Activated T-cell treated with anti-CD3 and anti-CD28 coated beads, Interleukin-2, amount 50 U/mL, for 24 hours (primary cell): ENCODE data around the gene GYPC.
"Not testable (repeated sequence)": the region's sequence is repeated elsewhere in the genome, so short reads cannot be mapped to it uniquely, and the experiment has no call there.

ENCODE experiments used
- DNase-seq: peaks from one replicate; pipeline ENCODE4 v3.0.0-alpha.2; 2020
- H3K27ac Mint-ChIP-seq: 2 replicates; pipeline ENCODE4 v1.8.0; 2020; ENCODE audit warnings: mild to moderate bottlenecking, mixed read lengths
- H3K27me3 Mint-ChIP-seq: 2 replicates; pipeline ENCODE4 v1.8.0; 2020; ENCODE audit warnings: mixed read lengths
- H3K36me3 Mint-ChIP-seq: 2 replicates; pipeline ENCODE4 v1.8.0; 2020; ENCODE audit warnings: low read depth, mixed read lengths
- H3K4me1 Mint-ChIP-seq: 2 replicates; pipeline ENCODE4 v1.8.0; 2020; ENCODE audit warnings: low read depth, mixed read lengths
- H3K4me3 Mint-ChIP-seq: 2 replicates; pipeline ENCODE4 v1.8.0; 2020; ENCODE audit warnings: mild to moderate bottlenecking, moderate library complexity, mixed read lengths
- H3K9me3 Mint-ChIP-seq: 2 replicates; pipeline ENCODE4 v1.8.0; 2020; ENCODE audit warnings: mixed read lengths

Gene GYPC

DNA sequence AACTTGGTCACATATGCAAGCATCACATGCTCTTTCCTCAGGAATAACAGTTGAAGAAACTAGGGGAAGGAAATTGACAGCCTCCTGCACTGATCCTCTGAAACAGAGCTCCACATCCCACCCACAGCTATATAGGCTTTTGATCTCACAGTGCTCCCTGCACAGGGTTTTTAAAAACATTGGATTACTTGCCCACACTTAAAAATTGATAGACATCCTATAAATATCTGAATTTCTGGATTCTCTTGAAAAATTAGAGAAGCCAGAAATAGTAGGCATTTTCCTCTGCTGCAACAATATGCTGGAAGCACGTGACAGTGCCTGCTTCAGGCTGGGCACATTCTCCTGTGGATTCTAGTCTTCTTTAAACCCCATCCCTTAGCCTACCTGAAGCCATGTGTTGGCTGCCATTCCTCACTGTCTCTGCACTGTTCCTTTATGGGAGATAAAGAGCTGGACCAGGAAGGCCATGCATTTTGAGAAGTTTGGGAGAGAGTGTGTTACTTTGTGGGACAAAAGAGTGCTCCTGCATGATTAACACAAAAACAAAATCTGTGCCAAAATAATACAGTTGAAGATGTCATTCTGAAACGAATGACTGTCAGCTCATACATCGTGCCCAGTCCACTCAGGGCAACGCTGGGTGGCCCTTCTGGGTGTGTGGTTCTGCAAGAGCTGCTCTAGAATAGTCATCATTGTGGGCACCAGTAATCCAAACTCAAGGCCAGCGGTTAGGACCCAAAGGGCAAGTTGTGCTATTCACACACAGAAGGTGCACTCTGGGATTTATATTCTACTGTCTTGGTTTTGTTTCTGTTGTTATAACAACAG lies 59.8 kb downstream of the GYPC start:
- DNase-seq, result no peak
- Mint-ChIP-seq H3K27ac (no peak overlapping the region), H3K36me3 (no peaks in the 10 kb centered on the region), H3K9me3 (no peaks in the 10 kb centered on the region), H3K27me3 (no peaks in the 10 kb centered on the region), H3K4me3 (no peak overlapping the region), H3K4me1 (no peaks in the 10 kb centered on the region)

DNA sequence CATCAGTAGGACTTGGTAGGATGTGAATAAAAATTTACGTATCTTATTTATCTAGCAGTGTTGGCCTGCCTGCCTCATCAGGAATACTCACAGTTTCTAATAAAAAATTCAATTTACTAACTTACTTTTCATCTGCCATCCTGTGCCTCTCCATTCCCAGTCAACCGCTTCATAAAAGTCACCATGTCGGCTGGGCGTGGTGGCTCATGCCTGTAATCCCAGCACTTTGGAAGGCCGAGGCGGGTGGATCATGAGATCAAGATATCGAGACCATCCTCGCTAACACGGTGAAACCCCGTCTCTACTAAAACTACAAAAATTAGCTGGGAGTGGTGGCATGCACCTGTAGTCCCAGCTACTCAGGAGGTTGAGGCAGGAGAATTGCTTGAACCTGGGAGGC lies 61.3 kb downstream of the GYPC start:
- H3K27me3 Mint-ChIP-seq, H3K9me3 Mint-ChIP-seq, H3K36me3 Mint-ChIP-seq, DNase-seq, H3K4me1 Mint-ChIP-seq, H3K4me3 Mint-ChIP-seq, H3K27ac Mint-ChIP-seq: not testable (repeated sequence)

DNA sequence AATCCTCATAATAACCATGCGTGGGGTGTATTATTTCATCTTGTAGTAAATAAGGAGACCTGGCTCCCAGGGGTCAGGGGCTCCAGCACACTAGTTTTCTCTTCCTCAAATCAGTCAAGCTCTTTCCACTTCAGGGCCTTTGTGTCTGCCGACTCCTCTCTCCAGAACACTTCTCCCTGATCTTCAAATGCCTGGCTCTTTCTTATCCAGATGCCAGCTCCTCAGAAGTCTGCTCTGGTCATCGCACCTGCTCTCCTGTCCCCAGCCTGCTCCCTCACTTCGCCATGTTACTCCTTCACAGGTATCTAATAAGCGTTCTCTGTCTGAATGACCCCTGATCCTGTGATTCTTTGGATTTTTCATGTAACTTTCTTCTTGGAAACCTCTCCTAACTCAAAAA lies 62.0 kb downstream of the GYPC start:
- Mint-ChIP-seq H3K36me3 (no peaks in the 10 kb centered on the region), H3K4me3 (no peak overlapping the region), H3K4me1 (no peaks in the 10 kb centered on the region), H3K27ac (no peak overlapping the region), H3K9me3 (no peaks in the 10 kb centered on the region), H3K27me3 (no peaks in the 10 kb centered on the region)
- DNase-seq, result no peak

DNA sequence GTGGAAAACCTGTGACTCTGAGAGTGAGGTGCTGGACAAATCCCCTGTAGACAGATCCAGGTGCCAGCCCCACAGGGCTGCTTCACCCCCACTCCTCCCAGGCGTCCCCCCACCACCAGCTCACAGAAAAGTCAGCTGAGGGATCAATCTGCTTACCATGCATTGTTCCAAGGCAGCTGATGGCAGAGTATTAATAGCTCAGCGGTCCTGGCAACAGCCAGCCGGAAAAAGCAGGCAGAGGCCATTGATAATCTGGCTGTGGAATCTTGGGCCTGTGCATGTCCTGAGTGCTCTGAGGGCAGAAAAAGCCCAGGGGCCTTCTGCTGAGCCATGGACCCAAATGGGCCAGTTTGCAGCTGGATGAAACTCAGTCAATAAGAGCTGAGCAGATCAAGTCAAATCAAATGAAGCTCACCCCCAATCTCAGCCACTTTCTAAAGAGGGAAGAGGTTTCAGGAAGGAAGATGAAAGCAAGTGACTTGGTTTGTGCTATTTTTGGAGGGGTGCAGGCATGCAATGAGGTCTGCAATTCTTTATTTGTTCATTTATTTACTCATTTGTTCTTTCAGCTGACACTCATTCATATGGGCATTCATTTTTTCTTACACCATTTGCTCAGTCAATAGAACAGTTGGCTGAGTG lies 63.4 kb downstream of the GYPC start:
- H3K27ac Mint-ChIP-seq, result no peak overlapping the region
- H3K9me3 Mint-ChIP-seq, result peaks cover 6% of the 10 kb centered on the region
- H3K4me3 Mint-ChIP-seq, result no peak overlapping the region
- H3K27me3 Mint-ChIP-seq, result no peaks in the 10 kb centered on the region
- no peaks in the 10 kb centered on the region for H3K4me1 Mint-ChIP-seq
- DNase-seq, result no peak
- no peaks in the 10 kb centered on the region for H3K36me3 Mint-ChIP-seq

DNA sequence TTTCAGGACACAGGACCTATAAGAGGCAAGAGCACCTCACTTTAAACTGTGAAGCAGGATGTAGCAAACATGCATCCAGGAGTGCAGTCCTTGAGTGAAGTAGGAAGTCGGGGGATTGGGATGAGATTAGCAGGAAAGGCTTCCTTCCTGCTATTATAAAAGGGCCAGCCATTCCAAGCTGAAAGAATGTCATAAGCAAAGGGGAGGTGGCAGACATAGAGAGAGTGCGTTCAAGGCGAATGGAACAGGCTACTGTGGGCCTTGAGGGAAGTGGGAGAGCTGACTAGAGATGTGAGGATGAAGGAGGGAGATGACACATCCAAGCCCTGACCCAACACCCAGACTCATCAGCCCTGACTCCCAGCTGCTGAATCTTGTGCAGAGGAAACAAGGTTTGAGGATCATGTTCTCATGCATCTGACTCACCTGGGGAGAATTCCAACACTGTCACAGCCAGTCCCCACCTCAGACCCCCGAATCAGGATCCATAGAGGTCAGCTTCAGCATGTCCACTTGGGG lies 63.9 kb downstream of the GYPC start:
- no peaks in the 10 kb centered on the region for H3K36me3 Mint-ChIP-seq
- no peak for DNase-seq
- H3K27me3 Mint-ChIP-seq, result no peaks in the 10 kb centered on the region
- peaks cover 9% of the 10 kb centered on the region for H3K9me3 Mint-ChIP-seq
- H3K27ac Mint-ChIP-seq, result no peak overlapping the region
- H3K4me1 Mint-ChIP-seq, result no peaks in the 10 kb centered on the region
- H3K4me3 Mint-ChIP-seq, result no peak overlapping the region

DNA sequence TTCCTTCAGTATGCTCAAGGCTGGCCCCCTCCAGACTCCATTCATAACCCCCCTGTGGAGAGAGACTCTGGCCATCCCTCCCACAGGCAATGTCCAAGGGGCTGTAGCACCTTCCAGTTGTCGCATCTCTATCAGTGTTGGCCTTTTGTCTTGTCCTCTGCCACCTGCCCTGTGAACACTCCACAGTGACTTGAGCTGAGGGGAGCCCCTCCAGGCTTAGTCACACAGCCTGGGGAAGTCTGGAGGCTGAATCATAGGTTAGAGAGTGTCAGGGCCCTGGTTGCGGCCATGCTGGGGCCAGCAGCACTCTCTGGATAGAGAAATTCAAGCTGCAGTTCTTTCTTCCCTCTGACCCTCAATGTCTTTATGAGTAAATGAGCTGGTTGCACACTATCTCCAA lies 64.7 kb downstream of the GYPC start:
- no peak overlapping the region for H3K4me3 Mint-ChIP-seq
- no peaks in the 10 kb centered on the region for H3K4me1 Mint-ChIP-seq
- no peaks in the 10 kb centered on the region for H3K27me3 Mint-ChIP-seq
- H3K9me3 Mint-ChIP-seq, result peaks cover 16% of the 10 kb centered on the region
- peaks cover 4% of the 10 kb centered on the region for H3K36me3 Mint-ChIP-seq
- H3K27ac Mint-ChIP-seq, result no peak overlapping the region
- no peak for DNase-seq

DNA sequence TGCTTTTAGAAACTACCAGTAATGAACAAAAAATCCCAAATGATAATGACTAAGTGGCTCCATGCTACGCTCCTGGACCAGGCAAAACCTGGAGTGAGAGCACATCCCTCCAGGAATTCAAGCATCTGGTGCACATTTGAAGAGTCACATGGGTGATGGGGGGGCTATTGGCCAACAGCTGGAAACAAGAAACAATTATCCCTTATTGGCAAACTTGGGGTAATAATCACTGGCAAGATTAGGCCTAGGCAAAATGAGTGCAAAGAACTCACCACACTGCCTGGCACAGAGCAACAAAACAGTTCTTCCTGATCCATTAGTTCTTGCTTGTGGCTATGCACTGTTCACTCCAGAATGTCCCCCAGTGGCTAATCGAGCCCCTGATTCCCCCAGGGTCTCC lies 66.1 kb downstream of the GYPC start:
- Mint-ChIP-seq H3K27me3 (no peaks in the 10 kb centered on the region), H3K4me3 (no peak overlapping the region), H3K27ac (no peak overlapping the region), H3K36me3 (peaks cover 6% of the 10 kb centered on the region), H3K4me1 (no peaks in the 10 kb centered on the region), H3K9me3 (peaks cover 20% of the 10 kb centered on the region)
- DNase-seq, result no peak

DNA sequence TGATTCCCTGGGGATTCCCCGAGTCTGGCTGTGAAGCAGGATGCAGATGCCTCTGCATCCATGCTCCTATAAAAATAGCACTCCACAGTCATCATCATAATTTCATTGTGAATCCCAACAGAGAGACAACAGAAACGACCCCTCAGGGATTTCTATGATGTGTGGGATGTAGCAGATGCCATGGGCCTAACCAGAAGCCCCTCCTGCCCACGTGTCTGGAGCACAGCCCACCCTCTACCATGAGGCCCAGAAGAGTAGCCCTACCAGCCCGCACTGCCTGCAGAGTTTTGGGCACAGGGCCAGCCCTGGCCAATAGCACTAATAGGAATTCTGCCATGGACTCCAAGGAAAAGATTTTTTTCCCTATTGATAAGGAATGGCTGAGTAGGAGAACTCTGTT lies 66.6 kb downstream of the GYPC start:
- peaks cover 6% of the 10 kb centered on the region for H3K36me3 Mint-ChIP-seq
- no peaks in the 10 kb centered on the region for H3K4me1 Mint-ChIP-seq
- H3K9me3 Mint-ChIP-seq, result peaks cover 20% of the 10 kb centered on the region
- no peak overlapping the region for H3K4me3 Mint-ChIP-seq
- DNase-seq, result no peak
- H3K27me3 Mint-ChIP-seq, result no peaks in the 10 kb centered on the region
- no peak overlapping the region for H3K27ac Mint-ChIP-seq

DNA sequence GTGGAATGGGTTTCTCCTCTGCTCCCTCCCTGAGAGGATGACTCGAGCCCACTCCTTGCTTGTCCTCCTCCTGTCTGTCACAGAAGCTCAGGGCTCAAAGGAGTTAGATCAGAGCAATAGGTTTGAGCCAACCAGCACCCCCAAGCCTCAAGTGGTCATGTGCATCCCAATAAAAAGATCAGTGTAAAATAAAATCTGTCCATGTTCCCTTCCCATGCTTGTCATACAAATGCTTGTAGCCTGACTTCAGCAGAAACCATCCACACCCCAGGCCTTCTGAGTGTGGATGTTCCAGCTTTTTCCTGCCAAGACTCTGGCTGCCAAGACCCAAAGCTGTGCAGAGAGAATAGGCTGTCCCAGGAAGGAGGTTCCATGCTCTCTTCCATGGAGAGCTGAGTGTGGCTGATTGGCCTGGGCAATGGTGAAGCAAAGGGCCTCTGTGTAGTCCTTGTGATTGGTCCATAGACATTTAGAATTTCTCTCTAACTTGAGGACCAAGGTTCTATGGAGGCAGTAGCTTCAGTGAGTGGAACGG lies 67.4 kb downstream of the GYPC start:
- Mint-ChIP-seq H3K4me1 (no peaks in the 10 kb centered on the region), H3K27ac (no peak overlapping the region), H3K36me3 (peaks cover 6% of the 10 kb centered on the region), H3K9me3 (peaks cover 20% of the 10 kb centered on the region), H3K27me3 (no peaks in the 10 kb centered on the region), H3K4me3 (no peak overlapping the region)
- no peak for DNase-seq

DNA sequence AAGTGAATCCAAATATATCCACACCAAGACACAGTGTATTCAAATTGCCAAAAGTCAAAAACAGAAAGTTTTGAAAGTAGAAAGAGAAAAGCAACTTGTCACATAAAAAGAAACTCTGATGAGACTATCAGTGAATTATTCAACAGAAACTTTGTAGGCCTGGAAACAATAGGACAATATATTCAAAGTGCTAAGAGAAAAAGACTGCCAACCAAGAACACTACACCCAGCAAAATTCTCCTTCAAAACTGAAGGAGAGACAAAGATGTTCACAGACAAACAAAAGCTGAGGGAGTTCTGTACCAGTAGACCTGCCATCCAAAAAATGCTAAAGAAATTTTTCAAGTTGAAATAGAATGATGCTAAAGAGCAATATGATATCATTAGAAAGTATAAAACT lies 69.6 kb downstream of the GYPC start:
- Mint-ChIP-seq H3K27ac (no peak overlapping the region), H3K36me3 (peaks cover 6% of the 10 kb centered on the region), H3K27me3 (no peaks in the 10 kb centered on the region), H3K9me3 (peaks cover 20% of the 10 kb centered on the region), H3K4me3 (no peak overlapping the region), H3K4me1 (no peaks in the 10 kb centered on the region)
- DNase-seq, result no peak

DNA sequence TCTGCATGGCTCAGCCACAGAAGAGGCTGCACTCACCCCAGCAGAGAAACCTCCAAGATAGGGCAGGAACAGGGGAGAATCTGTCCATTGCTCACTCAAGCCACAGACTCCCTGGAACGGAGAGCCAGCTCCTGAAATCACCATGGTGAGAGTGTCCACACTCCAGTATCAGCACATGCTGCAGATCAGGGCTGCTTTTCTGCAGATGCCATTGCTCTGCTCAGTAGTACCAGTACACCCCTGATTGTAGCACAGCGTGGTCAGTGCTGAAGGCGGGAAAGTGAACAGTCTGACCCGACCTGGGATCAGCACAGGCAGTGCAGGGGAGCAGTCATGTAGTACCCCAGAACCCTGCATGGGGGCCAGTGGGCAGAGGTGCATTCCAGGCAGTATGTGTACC lies 73.9 kb downstream of the GYPC start:
- Mint-ChIP-seq H3K9me3 (peaks cover 11% of the 10 kb centered on the region), H3K4me3 (no peak overlapping the region), H3K36me3 (peaks cover 6% of the 10 kb centered on the region), H3K27me3 (no peaks in the 10 kb centered on the region), H3K27ac (no peak overlapping the region), H3K4me1 (no peaks in the 10 kb centered on the region)
- DNase-seq, result no peak

DNA sequence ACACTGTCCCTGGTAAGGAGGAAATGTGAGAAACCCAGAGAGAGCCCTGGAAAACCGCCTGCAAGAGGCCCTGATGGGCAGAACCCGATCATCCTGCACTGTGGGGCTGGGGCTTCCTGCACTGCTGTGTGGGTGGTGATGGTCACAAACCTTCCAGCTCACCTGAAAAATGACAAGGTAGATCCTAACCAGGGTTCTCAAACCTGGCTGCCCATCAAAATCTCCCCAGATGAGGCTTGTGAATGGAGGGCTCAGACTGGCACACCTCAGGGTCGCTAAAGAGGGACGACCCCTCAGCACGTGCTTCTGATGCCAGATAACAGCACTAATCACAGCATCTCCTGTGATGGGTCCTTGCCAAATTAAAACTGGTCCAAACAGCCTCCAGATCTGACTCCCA lies 74.7 kb downstream of the GYPC start:
- peaks cover 1% of the 10 kb centered on the region for H3K36me3 Mint-ChIP-seq
- H3K27ac Mint-ChIP-seq, result no peak overlapping the region
- peaks cover 3% of the 10 kb centered on the region for H3K9me3 Mint-ChIP-seq
- no peaks in the 10 kb centered on the region for H3K27me3 Mint-ChIP-seq
- no peak overlapping the region for H3K4me3 Mint-ChIP-seq
- DNase-seq, result no peak
- no peaks in the 10 kb centered on the region for H3K4me1 Mint-ChIP-seq

DNA sequence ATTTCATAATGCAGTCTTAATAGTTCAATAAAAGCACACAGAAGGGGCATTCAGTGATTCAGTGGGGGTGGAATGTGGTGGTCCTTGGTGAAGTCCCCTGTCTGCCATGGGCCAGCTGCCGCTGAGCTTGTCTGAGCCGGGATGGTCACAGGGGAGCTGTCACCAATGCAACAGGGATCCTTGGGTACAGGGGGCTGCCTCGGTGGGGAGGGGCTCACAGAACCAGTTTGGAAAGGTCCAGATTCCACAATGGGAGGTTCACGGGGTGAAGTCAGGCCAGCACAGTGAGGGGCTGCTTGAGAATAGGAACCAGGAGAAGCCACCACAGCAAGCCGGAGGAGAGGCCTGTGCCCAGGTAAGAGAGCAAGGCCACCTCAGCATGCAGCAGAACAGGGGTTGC lies 75.4 kb downstream of the GYPC start:
- H3K27ac Mint-ChIP-seq, result no peak overlapping the region
- H3K27me3 Mint-ChIP-seq, result no peaks in the 10 kb centered on the region
- DNase-seq, result no peak
- no peaks in the 10 kb centered on the region for H3K36me3 Mint-ChIP-seq
- no peak overlapping the region for H3K4me3 Mint-ChIP-seq
- peaks cover 2% of the 10 kb centered on the region for H3K4me1 Mint-ChIP-seq
- no peaks in the 10 kb centered on the region for H3K9me3 Mint-ChIP-seq

DNA sequence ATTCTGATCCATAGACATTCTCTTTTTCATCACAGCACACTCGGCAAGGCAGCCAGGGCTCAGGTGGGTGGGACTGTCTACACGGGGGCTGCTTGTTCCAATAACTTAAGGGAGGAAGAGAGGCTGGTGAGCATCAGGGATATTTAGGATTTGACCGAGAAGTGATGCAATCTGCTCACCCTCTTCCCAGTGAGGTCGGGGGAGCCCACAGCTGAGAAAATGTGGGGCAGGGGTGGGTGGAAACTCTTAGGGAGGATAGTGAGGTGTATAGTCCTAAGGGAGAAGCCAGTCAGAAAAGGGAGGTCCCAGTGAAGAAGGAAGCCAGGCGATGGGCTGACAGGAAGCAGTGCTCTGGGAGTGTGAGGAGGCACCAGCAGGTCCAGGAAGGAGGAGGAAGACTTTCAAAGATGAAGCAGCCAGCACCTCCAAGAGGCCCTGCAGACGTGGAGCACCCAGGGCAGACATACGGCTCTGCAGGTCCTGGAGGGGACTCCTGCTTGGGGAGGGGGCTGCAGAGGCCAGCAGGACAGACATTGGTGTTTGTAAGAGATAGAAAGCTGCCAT lies 76.8 kb downstream of the GYPC start:
- Mint-ChIP-seq H3K4me3 (no peak overlapping the region), H3K36me3 (no peaks in the 10 kb centered on the region), H3K9me3 (no peaks in the 10 kb centered on the region), H3K27ac (no peak overlapping the region), H3K4me1 (peaks cover 3% of the 10 kb centered on the region), H3K27me3 (no peaks in the 10 kb centered on the region)
- DNase-seq, result no peak

DNA sequence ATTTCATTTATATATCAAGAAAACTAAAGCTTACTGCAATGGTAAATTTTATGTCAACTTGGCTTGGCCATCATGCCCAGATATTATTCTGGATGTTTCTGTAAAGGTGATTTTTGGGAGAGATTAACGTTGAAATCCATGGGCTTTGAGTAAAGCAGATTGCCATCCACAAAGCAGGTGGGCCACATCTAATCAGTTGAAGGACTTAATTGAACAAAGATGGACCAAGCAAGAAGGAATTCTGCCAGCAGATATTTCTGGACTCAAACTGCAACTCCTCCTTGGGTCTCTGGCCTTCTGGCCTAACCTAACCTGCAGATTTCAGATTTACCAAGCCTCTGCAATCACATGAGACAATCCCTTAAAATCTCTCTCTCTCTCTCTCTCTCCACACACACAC lies 77.8 kb downstream of the GYPC start:
- DNase-seq, result no peak
- Mint-ChIP-seq H3K4me1 (peaks cover 3% of the 10 kb centered on the region), H3K36me3 (no peaks in the 10 kb centered on the region), H3K27me3 (no peaks in the 10 kb centered on the region), H3K27ac (no peak overlapping the region), H3K4me3 (no peak overlapping the region), H3K9me3 (no peaks in the 10 kb centered on the region)
